Measurements from ENCODE around the gene GPR132. TPM values are rescaled to one million over a fixed set of nuclear protein-coding genes. Genes with fewer than 3 reads are reported as not detected.

GPR132 gene
- total and polyA plus RNA-seq, 2 of the 13 experiments (the other 11 are each of a cell fraction or from before 2014, with no cell fraction given) = not detected

- POLR2A ChIA-PET = no interaction called here
Observed at GRCh38 chr14:105064721-105065143, 498 bp downstream of the GPR132 start.

More at GRCh38 chr14:105064721-105065143, 498 bp downstream of the GPR132 start:
- Histone ChIP-seq H3K27ac (ENCODE audit: extremely low read length, insufficient read depth, low read length) (no peak overlapping the region), H4K20me1 (ENCODE audit: insufficient read depth, low read length) (no peaks in the 10 kb centered on the region), H3K4me1 (ENCODE audit: insufficient read depth, low read length) (peaks cover 13% of the 10 kb centered on the region), H3K9me3 (ENCODE audit: low read length) (no peaks in the 10 kb centered on the region), H3K4me2 (ENCODE audit: low read depth, low read length) (peak overlapping the region; percentile 39; the same call in 1 of the 2 replicates), H3K79me2 (ENCODE audit: insufficient read depth, low read length) (no peaks in the 10 kb centered on the region), H3K36me3 (replicated peaks in 1 of 2; ENCODE audit: control insufficient read depth in 1 of 2, insufficient read depth in 2 of 2, low read length in 2 of 2) (no peaks in the 10 kb centered on the region), H2AFZ (ENCODE audit: low read length) (no peak overlapping the region), H3K4me3 (replicated peaks in 1 of 3; ENCODE audit: insufficient read depth in 1 of 3, low read depth in 2 of 3, low read length in 3 of 3) (no peak overlapping the region; a peak in 1 of 6 replicates), H3K27me3 (ENCODE audit: control insufficient read depth in 1 of 2, insufficient read depth in 2 of 2, low read length in 2 of 2) (peaks cover 6 to 38% of the 10 kb centered on the region in 2 experiments; a peak in 3 of 5 replicates), H3K9ac (ENCODE audit: insufficient read depth, low read depth, low read length) (no peak overlapping the region)
- no peak for FAIRE-seq
- intact Hi-C loops (cut with micrococcal nuclease; ENCODE audit: unreplicated experiment) (no loop called here), in situ Hi-C loops (cut with HindIII; ENCODE audit: extremely low pct_ligation_motif_present, low pct_unique_long_range_greater_than_20kb) (no loop called here)
- ATAC-seq = peak; percentile 37
- no TSS peak for BruUV-seq (replicated peaks)
- CTCF ChIA-PET (ENCODE audit: low intra/inter-chr PET ratio, low total read pairs) = no interaction called here
- peak; percentile 36 for DNase-seq (ENCODE audit: low spot score)
- TF ChIP-seq USF2 (IDR thresholded peaks at IDR 0.05; ENCODE audit: low read depth, low read length) (peak; percentile 72), USF2 (CRISPR knock-in tag; IDR thresholded peaks at IDR 0.05; ENCODE audit: borderline replicate concordance) (peak; percentile 81; the same call in 1 of the 2 replicates), BHLHE40 (IDR thresholded peaks at IDR 0.05; ENCODE audit: low read length) (peak; percentile 62), ZNF230 (CRISPR knock-in tag; IDR thresholded peaks at IDR 0.05) (no peak), ZFP36L2 (CRISPR knock-in tag; IDR thresholded peaks at IDR 0.05) (no peak), SP4 (CRISPR knock-in tag; IDR thresholded peaks at IDR 0.05) (no peak), HNF4G (IDR thresholded peaks at IDR 0.05; ENCODE audit: borderline replicate concordance, low read depth, low read length) (peak; percentile 13; the same call in 1 of the 2 replicates), HNF4G (CRISPR knock-in tag; IDR thresholded peaks at IDR 0.05; ENCODE audit: borderline replicate concordance, low read depth) (no peak), RAD51 (IDR thresholded peaks at IDR 0.05; ENCODE audit: borderline replicate concordance) (peak; percentile 93)
- TF ChIP-seq, protein P1, sequence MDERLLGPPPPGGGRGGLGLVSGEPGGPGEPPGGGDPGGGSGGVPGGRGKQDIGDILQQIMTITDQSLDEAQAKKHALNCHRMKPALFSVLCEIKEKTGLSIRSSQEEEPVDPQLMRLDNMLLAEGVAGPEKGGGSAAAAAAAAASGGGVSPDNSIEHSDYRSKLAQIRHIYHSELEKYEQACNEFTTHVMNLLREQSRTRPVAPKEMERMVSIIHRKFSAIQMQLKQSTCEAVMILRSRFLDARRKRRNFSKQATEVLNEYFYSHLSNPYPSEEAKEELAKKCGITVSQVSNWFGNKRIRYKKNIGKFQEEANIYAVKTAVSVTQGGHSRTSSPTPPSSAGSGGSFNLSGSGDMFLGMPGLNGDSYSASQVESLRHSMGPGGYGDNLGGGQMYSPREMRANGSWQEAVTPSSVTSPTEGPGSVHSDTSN (CRISPR knock-in tag; IDR thresholded peaks at IDR 0.05) = peak; percentile 63
- WGBS (ENCODE audit: low lambda C conversion rate) = 8% methylated on average over 9 of the region's 12 CpGs

Data from HepG2 (cell line).